Gastroesophageal sphincter (tissue), 4 donors: ENCODE results near the gene GDF11. TPM values are rescaled to one million over a fixed set of nuclear protein-coding genes. Genes with fewer than 3 reads are reported as not detected.
A peak's percentile ranks its signal among the peaks of the same experiment; 100 is the strongest.

Experiments
- ATAC-seq: fragments of 150-250 bp; one replicate; pipeline ENCODE4 v1.9.1; 2016; ENCODE audit warnings: mild to moderate bottlenecking, moderate library complexity
- H3K27ac ChIP-seq, 4 donors: fragments of 200-600 bp; sonication (generic) in 3 of 4; 1 replicate in 3 of 4; 2 replicates in 1 of 4; pipeline ENCODE4 v1.5.1; 2016 to 2019
- H3K27me3 ChIP-seq: fragments of 200-600 bp; sonication (generic); one replicate; pipeline ENCODE4 v1.5.1; 2019
- H3K36me3 ChIP-seq, 2 donors: fragments of 200-600 bp; sonication (generic); one replicate each; pipeline ENCODE4 v1.5.1; 2019; ENCODE audit warnings: control low read depth in 1 of 2
- H3K4me1 ChIP-seq, 3 donors: fragments of 200-600 bp; sonication (generic); 1 replicate in 2 of 3; 2 replicates in 1 of 3; pipeline ENCODE4 v1.5.1; 2016 to 2019; ENCODE audit warnings: control low read depth in 2 of 3
- H3K4me3 ChIP-seq, 2 donors: fragments of 200-600 bp; sonication (generic); one replicate each; pipeline ENCODE4 v1.5.1; 2019; ENCODE audit warnings: mild to moderate bottlenecking in 1 of 2, moderate library complexity in 1 of 2
- H3K9me3 ChIP-seq, 3 donors: fragments of 200-600 bp; sonication (generic); one replicate each; pipeline ENCODE4 v1.5.1; 2017 to 2019; ENCODE audit warnings: control low read depth in 2 of 3
- EP300 ChIP-seq: sonication (generic); formaldehyde crosslinking; IDR thresholded peaks from one replicate; pipeline ENCODE4 v1.6.1; 2017; ENCODE audit warnings: antibody characterized with exemption, mild to moderate bottlenecking
- POLR2A ChIP-seq, 2 donors: fragments of 450-650 bp; IDR thresholded peaks; one replicate each; pipeline ENCODE4 v1.6.1; 2017; ENCODE audit warnings: antibody characterized with exemption in 2 of 2, mild to moderate bottlenecking in 2 of 2, moderate library complexity in 1 of 2
- POLR2AphosphoS5 ChIP-seq: sonication (generic); formaldehyde crosslinking; IDR thresholded peaks from one replicate; pipeline ENCODE4 v1.6.1; 2017; ENCODE audit warnings: antibody characterized with exemption
- WGBS, 2 donors: methylation state at CpG; one replicate each; pipeline ENCODE4 v1.1.5; 2018; ENCODE audit warnings: low coverage in 1 of 2; 5-methylcytosine and 5-hydroxymethylcytosine counted together
- total RNA-seq, 4 donors: library from RNA; depleted of rRNA; stranded (reverse); fragments of >200 nt; gene quantifications; one replicate each; pipeline ENCODE4 v1.1.0, GENCODE V29; 2016
- TF ChIP-seq, protein P1 (sequence below), 4 experiments: fragments of 200-600 bp in 2 of 4; fragments of 450-650 bp in 2 of 4; sonication (generic) in 1 of 4; IDR thresholded peaks; one replicate each; pipeline ENCODE4 v1.5.1; 2017 to 2019; ENCODE audit warnings: antibody characterized with exemption in 4 of 4, mild to moderate bottlenecking in 2 of 4, moderate library complexity in 2 of 4

Gene GDF11
- total RNA-seq, 4 donors from 2014 or later = 2.8 to 9.8 (median 3.6) TPM

DNA sequence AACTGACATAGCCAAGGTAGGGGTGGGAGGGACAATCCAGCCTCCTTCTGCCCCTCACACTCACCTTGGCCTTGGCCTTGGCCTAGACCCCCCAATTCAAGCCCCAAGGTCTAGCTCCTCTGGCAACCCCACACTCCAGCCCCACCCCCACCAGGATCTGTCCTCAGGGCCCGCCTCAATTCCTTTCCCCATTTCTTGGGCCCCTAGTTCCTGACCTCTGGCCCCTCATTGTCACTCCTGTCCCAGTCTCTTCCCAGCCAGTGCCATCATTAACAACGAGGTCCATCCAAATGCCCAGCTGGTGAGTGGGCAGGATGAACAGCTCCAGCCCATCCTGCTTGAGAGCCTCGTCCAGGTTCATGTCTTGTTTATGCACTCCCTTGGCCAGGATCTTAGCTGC, 6.8 kb upstream of the GDF11 start:
- TF ChIP-seq EP300 (no peak), POLR2A (IDR thresholded peaks at IDR 0.05) (no peak), POLR2AphosphoS5 (no peak)
- TF ChIP-seq, protein P1, sequence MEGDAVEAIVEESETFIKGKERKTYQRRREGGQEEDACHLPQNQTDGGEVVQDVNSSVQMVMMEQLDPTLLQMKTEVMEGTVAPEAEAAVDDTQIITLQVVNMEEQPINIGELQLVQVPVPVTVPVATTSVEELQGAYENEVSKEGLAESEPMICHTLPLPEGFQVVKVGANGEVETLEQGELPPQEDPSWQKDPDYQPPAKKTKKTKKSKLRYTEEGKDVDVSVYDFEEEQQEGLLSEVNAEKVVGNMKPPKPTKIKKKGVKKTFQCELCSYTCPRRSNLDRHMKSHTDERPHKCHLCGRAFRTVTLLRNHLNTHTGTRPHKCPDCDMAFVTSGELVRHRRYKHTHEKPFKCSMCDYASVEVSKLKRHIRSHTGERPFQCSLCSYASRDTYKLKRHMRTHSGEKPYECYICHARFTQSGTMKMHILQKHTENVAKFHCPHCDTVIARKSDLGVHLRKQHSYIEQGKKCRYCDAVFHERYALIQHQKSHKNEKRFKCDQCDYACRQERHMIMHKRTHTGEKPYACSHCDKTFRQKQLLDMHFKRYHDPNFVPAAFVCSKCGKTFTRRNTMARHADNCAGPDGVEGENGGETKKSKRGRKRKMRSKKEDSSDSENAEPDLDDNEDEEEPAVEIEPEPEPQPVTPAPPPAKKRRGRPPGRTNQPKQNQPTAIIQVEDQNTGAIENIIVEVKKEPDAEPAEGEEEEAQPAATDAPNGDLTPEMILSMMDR (IDR thresholded peaks at IDR 0.05) = no peak
- no peaks in the 10 kb centered on the region for H3K9me3 ChIP-seq
- WGBS, 2 donors = 65% methylated on average over 2 of the region's 3 CpGs; no CpG with 5 or more reads in 1 of the 2 donors
- H3K27ac ChIP-seq = no peak overlapping the region
- H3K27me3 ChIP-seq = no peaks in the 10 kb centered on the region
- no peak overlapping the region for H3K4me3 ChIP-seq
- peaks cover 0 to 36% (median 10%) of the 10 kb centered on the region in 3 donors for H3K4me1 ChIP-seq
- no peaks in the 10 kb centered on the region for H3K36me3 ChIP-seq
- no peak for ATAC-seq

DNA sequence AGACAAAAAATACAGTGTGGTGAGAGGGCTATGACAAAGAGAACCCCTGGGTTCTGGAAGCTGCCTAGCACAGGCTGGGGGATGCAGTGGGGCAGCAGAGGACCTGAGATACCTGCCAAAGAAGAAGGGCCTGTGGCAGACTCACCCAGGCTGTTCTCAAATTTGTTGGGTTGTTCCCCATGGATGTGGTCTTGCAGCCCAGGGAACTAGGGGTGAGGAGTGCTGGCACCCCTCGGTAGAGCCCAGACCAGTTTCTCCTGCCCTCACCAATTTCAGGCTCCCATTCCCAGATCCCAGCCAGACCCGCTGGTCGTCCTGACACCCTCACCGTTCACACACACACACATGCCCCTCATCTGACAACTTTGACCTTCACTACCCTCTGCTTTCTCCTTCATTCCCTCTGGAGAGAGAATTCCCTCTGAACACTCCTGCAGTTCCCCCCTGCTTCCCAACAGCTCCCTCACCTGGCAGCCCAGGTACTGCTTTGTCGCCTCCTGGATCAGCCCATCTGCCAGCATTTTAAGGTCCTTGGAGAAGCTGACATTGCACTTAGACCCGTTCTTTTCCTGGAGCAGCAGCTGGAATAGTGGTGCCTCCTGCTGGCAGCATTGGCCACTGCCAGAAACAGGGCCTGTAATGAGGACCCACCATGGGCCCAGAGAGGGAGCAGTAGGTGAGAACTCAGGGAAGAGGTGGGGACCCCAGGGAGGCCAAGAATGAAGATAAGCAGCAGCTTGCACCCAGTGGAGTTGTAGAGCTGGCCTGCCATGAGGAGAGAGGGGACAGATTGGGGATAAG, 5.9 kb upstream of the GDF11 start:
- peak overlapping the region in 3 of 4 donors; percentile 73 to 79 (median 79) for H3K27ac ChIP-seq
- no peaks in the 10 kb centered on the region for H3K36me3 ChIP-seq
- ATAC-seq = no peak
- 0 to 20% methylated on average over 1 to 5 of the region's 6 CpGs for WGBS, 2 donors
- no peak overlapping the region for H3K4me3 ChIP-seq
- TF ChIP-seq, protein P1 (IDR thresholded peaks at IDR 0.05) = peak in 3 of 4 experiments; percentile 75 to 83 (median 78)
- TF ChIP-seq EP300 (no peak), POLR2A (IDR thresholded peaks at IDR 0.05) (no peak), POLR2AphosphoS5 (peak; percentile 22)
- no peaks in the 10 kb centered on the region for H3K9me3 ChIP-seq
- H3K27me3 ChIP-seq = no peaks in the 10 kb centered on the region
- peaks cover 0 to 29% (median 10%) of the 10 kb centered on the region in 3 donors for H3K4me1 ChIP-seq

DNA sequence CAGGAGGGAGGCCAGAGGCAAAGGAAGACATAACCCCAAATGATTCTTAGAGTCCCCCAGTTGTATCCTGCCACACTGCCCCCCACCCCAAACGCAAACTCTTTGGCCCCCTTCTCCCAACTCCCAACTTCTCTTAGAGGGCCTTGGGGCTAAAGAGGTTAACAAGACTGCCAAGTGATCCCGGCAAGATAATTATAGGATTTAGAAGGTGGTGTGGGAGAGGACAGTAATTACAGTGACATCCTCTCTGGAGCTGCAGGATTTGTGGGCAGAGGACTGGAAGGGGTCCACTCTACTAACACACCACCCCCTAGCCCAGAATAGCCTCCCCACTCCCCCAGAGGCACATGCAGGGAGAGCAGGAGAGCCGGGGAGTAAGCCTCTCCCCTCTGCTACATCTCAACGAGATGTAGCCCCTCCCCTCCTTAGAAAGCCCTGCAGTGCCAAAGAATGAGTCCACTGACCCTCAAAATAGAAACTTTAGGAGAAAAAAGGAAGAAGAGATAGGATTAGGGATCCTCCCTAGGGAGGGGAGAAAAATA, 5.3 kb upstream of the GDF11 start:
- H3K27ac ChIP-seq = peak overlapping the region in 3 of 4 donors; percentile 73 to 79 (median 79)
- H3K27me3 ChIP-seq = no peaks in the 10 kb centered on the region
- H3K9me3 ChIP-seq = no peaks in the 10 kb centered on the region
- peaks cover 0 to 30% (median 15%) of the 10 kb centered on the region in 3 donors for H3K4me1 ChIP-seq
- TF ChIP-seq, protein P1 (IDR thresholded peaks at IDR 0.05) = no peak
- no peak for TF ChIP-seq POLR2AphosphoS5
- no peak for ATAC-seq
- 0 to 6% methylated on average over 2 to 3 of the region's 4 CpGs for WGBS, 2 donors
- no peaks in the 10 kb centered on the region for H3K36me3 ChIP-seq
- H3K4me3 ChIP-seq = peak overlapping the region in 1 of 2 donors; percentile 60

DNA sequence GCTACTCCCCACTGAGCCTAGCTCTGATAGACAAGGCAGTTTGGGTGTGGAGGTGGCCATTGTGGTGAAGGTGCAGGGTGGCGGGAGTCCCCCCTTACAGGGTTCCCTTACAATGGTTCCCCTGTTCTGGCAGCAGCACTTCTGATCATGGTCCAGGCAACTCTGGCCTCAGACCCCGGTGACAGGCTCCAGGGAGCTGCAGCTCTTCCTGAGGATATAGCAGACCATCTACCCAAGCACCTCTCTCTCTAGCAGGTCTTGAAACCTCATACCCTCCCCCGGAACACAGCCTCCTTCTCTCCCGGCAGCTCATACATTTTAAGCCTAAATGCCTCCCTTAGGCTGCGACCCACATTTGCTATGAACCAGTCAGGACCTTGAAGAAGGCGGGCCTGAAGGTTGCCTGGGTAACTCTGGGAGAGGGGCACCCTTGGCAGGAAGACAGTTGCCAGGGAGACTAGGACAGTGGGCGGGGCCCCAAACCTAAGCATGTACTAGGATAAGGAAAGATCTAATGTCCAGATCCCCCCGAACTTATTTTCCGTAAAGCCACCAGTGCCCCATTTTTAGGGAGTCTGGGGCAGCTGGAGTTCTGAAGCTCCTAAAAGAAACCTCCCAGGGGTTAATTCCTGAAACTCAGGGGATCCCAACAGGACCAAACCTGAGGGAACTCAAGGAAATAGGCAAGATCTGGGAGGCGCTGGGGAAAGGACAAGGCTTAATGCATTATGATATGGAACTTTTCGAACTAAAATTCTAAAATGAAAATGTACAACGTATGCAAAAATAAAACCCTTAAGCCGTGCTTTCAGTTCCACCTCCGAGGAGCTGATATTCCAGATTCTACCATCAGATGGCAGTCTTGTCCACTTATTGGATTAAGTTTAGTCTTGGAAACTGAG, 4.5 kb upstream of the GDF11 start:
- ATAC-seq = peak; percentile 67
- Histone ChIP-seq H3K27ac (peak overlapping the region; percentile 48 to 79 (median 76)), H3K36me3 (no peaks in the 10 kb centered on the region), H3K9me3 (no peaks in the 10 kb centered on the region), H3K27me3 (no peaks in the 10 kb centered on the region), H3K4me3 (peak overlapping the region; percentile 60 to 67), H3K4me1 (peaks cover 0 to 32% (median 16%) of the 10 kb centered on the region in 3 donors)
- whole genome bisulfite sequencing, 2 donors = 3% methylated on average over 11 of the region's 14 CpGs
- TF ChIP-seq, protein P1 (IDR thresholded peaks at IDR 0.05) = peak in 3 of 4 experiments; percentile 87 to 97 (median 96)
- no peak for TF ChIP-seq POLR2AphosphoS5
